Naive thymus-derived CD4-positive, alpha-beta T cell (primary cell): ENCODE measurements around the gene TUBG1. TPM values are rescaled to one million over a fixed set of nuclear protein-coding genes. Genes with fewer than 3 reads are reported as not detected.

ENCODE experiments used
- ATAC-seq: fragments of 150-1000 bp; cut with Tn5 transposase; 2 replicates; pipeline ENCODE4 v1.10.0; 2021; ENCODE audit warnings: mild to moderate bottlenecking, moderate library complexity
- CTCF ChIA-PET: fragments of 350-600 bp; sonication (Branson Sonifier 250); formaldehyde crosslinking; loops from one replicate; lab custom pipeline; 2021; ENCODE audit warnings: antibody characterized with exemption; lab: Charles Lee
- POLR2A ChIA-PET: fragments of 350-600 bp; sonication (Branson Sonifier 250); formaldehyde crosslinking; loops from one replicate; lab custom pipeline; 2021; ENCODE audit warnings: antibody characterized with exemption, inconsistent platforms; lab: Charles Lee
- DNase-seq, 9 donors: peaks; one replicate each; pipeline versions ENCODE4 v3.0.0 to v3.0.0-alpha.2; 2020 to 2022; ENCODE audit warnings: mixed read lengths in 1 of 9
- H3K27ac ChIP-seq: one replicate; pipeline ENCODE4 v1.7.0; 2013; ENCODE audit warnings: mild to moderate bottlenecking, low read depth, low read length, moderate library complexity
- H3K27me3 ChIP-seq, 2 donors: one replicate each; pipeline ENCODE4 v1.7.0; 2013; ENCODE audit warnings: low read length in 2 of 2, mild to moderate bottlenecking in 2 of 2, moderate library complexity in 2 of 2; ENCODE audit not compliant: control insufficient read depth in 2 of 2, insufficient read depth in 2 of 2
- H3K36me3 ChIP-seq, 3 experiments: 1 replicate in 2 of 3; 2 replicates in 1 of 3; pipeline ENCODE4 v1.7.0; 2013; ENCODE audit warnings: low read length in 3 of 3, mild to moderate bottlenecking in 3 of 3, moderate library complexity in 1 of 3; ENCODE audit not compliant: insufficient read depth in 3 of 3, control insufficient read depth in 2 of 3
- H3K4me1 ChIP-seq, 2 donors: one replicate each; pipeline ENCODE4 v1.7.0; 2013; ENCODE audit warnings: low read length in 2 of 2, mild to moderate bottlenecking in 2 of 2, moderate library complexity in 1 of 2; ENCODE audit not compliant: control insufficient read depth in 2 of 2, insufficient read depth in 2 of 2
- H3K4me3 ChIP-seq: 2 replicates; pipeline ENCODE4 v1.7.0; 2013; ENCODE audit warnings: mild to moderate bottlenecking, low read length
- H3K9me3 ChIP-seq, 3 experiments: 1 replicate in 2 of 3; 2 replicates in 1 of 3; pipeline ENCODE4 v1.7.0; 2013; ENCODE audit warnings: low read length in 3 of 3; ENCODE audit not compliant: control insufficient read depth in 2 of 3
- H3K27ac Mint-ChIP-seq, 9 donors: one replicate each; pipeline ENCODE4 v1.8.0; 2020 to 2022; ENCODE audit warnings: mixed read lengths in 9 of 9, mild to moderate bottlenecking in 8 of 9, moderate library complexity in 5 of 9, inconsistent platforms in 2 of 9
- H3K27me3 Mint-ChIP-seq, 5 donors: one replicate each; pipeline ENCODE4 v1.8.0; 2021 to 2022; ENCODE audit warnings: mixed read lengths in 5 of 5, mild to moderate bottlenecking in 1 of 5
- H3K36me3 Mint-ChIP-seq, 5 donors: one replicate each; pipeline ENCODE4 v1.8.0; 2020 to 2022; ENCODE audit warnings: mixed read lengths in 5 of 5, mild to moderate bottlenecking in 3 of 5, inconsistent platforms in 1 of 5
- H3K4me1 Mint-ChIP-seq, 7 donors: one replicate each; pipeline ENCODE4 v1.8.0; 2020 to 2022; ENCODE audit warnings: mixed read lengths in 7 of 7, mild to moderate bottlenecking in 3 of 7, inconsistent platforms in 1 of 7
- H3K4me3 Mint-ChIP-seq, 10 donors: one replicate each; pipeline ENCODE4 v1.8.0; 2020 to 2022; ENCODE audit warnings: mild to moderate bottlenecking in 10 of 10, mixed read lengths in 10 of 10, moderate library complexity in 6 of 10, inconsistent platforms in 2 of 10
- H3K9me3 Mint-ChIP-seq, 11 donors: one replicate each; pipeline ENCODE4 v1.8.0; 2020 to 2022; ENCODE audit warnings: mixed read lengths in 11 of 11, mild to moderate bottlenecking in 4 of 11, inconsistent platforms in 1 of 11, moderate library complexity in 1 of 11
- intact Hi-C, 2 donors: fragments of 100-400 bp; cut with micrococcal nuclease; formaldehyde crosslinking; loops; one replicate each; pipeline ENCODE4 v1.15.1; 2023
- polyA plus RNA-seq, 2 donors: library from polyadenylated mRNA; unstranded; fragments of 300-500 nt; fragmentation: Illumina TruSeq; gene quantifications; one replicate each; pipeline ENCODE4 v1.2.3, GENCODE V29; 2021
- total RNA-seq, 6 experiments: library from RNA in 5 of 6; stranded (reverse) in 5 of 6; gene quantifications; 1 replicate in 5 of 6; 2 replicates in 1 of 6; pipeline ENCODE4 v1.2.3 and lab custom pipeline; 2021 to 2026

Gene TUBG1
- total and polyA plus RNA-seq, 7 experiments from 2014 or later = 4.8 to 54.4 (median 12.5) TPM

DNA sequence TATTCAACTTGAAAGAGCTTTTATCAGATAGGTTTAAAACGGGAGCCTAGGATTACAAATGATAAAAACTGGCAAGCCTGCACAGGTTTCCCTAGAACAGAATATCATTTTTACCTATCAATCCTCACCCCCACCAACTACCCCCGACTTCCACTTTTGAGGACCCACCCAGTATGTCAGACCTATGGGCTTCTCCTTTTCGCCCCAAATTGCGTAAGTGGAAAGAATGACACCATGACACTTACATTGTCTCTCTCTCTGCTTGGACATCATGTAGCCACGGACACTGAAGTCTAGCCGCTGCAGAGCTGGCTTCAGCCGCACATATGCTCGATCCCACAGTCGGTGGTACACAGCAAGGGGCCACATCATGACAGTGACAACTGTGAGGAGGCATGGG is 24.6 kb upstream of the TUBG1 start:
- H3K27ac ChIP-seq = no peak overlapping the region
- CTCF ChIA-PET = interaction anchor here (0.7 kb wide), 1 partner anchor 231 kb away, joined by 3 read pairs; no protein-coding TSS in a partner anchor
- no peaks in the 10 kb centered on the region for H3K27me3 ChIP-seq
- H3K9me3 Mint-ChIP-seq = peaks cover 0 to 1% (median 0%) of the 10 kb centered on the region in 11 donors
- peaks cover 4 to 19% (median 8%) of the 10 kb centered on the region in 7 donors for H3K4me1 Mint-ChIP-seq
- peaks cover 33 to 94% (median 41%) of the 10 kb centered on the region in 3 experiments for H3K36me3 ChIP-seq
- ATAC-seq = peak; percentile 49
- H3K36me3 Mint-ChIP-seq = peaks cover 9 to 52% (median 19%) of the 10 kb centered on the region in 5 donors
- no peak overlapping the region for H3K4me3 ChIP-seq
- POLR2A ChIA-PET = interaction anchor here (2.1 kb wide), 1 partner anchor 24 kb away, joined by 5 read pairs; the partner anchor contains the start of genes RETREG3 and TUBG1
- no peak for DNase-seq
- H3K4me3 Mint-ChIP-seq = no peak overlapping the region
- no peaks in the 10 kb centered on the region for H3K4me1 ChIP-seq
- intact Hi-C loops = no loop called here
- no peak overlapping the region for H3K27ac Mint-ChIP-seq
- H3K27me3 Mint-ChIP-seq = no peaks in the 10 kb centered on the region
- no peaks in the 10 kb centered on the region for H3K9me3 ChIP-seq

DNA sequence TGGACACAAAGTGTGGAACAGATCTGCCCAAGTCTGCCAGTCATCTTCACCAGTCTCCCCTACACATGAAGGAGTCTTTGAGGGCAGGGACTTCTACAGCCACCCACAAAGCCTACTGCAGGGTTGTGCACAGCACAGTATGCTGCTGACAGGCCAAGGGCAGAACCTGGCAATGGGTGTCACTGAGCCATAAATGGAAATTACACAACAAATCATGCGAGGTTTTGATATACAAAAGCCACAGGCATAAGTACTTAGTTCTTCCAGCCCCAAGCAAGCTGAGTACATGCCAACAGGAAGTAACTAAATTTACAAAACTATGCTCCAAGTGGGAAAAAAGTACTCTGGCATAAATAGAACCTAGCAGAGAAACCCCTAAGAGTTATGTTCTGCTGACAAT is 24.1 kb upstream of the TUBG1 start:
- ATAC-seq (no peak), DNase-seq (no peak)
- Histone ChIP-seq H3K27ac (no peak overlapping the region), H3K9me3 (no peaks in the 10 kb centered on the region), H3K4me1 (no peaks in the 10 kb centered on the region), H3K27me3 (no peaks in the 10 kb centered on the region), H3K4me3 (no peak overlapping the region), H3K36me3 (peaks cover 33 to 94% (median 41%) of the 10 kb centered on the region in 3 experiments)
- H3K9me3 Mint-ChIP-seq = peaks cover 0 to 1% (median 0%) of the 10 kb centered on the region in 11 donors
- H3K27me3 Mint-ChIP-seq = no peaks in the 10 kb centered on the region
- peaks cover 9 to 47% (median 21%) of the 10 kb centered on the region in 5 donors for H3K36me3 Mint-ChIP-seq
- ChIA-PET POLR2A (interaction anchor here (2.1 kb wide), 1 partner anchor 24 kb away, joined by 5 read pairs; the partner anchor contains the start of genes RETREG3 and TUBG1), CTCF (no interaction called here)
- H3K27ac Mint-ChIP-seq = no peak overlapping the region
- H3K4me3 Mint-ChIP-seq = no peak overlapping the region
- intact Hi-C loops = no loop called here
- H3K4me1 Mint-ChIP-seq = peaks cover 4 to 15% (median 8%) of the 10 kb centered on the region in 7 donors

DNA sequence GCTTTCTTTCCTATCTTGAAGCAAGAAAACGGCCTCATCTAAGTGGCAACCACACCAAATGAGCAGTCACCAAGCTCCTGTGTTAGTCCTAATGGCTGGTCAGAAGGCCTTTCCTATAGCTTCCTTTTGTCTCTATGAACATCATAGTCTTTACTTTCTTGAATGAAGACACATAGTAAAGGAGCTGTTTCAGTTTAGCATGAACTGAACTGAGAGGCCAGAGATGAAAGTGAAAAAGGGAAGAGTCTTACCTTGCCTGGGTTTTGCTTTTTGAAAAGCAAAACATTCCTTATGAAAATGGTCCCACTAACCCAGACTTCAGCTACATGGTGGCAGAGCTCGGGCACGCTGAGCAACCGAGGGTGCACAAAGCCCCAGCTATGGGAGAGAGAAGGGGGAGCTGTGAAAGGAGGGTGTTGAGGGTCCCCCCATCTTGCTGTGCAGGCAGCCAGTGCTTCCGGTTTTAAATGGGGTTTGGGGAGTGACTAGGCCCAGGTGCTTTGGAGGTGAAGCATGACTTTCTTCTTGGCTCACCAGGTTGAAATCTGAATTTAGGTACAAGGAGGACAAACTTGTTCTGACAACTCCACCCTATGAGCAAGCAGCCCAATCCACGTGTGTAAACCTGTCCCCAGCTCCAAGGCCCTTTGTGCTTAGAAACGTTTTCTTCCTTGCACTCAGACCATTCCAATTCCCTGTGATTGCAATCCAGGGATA is 22.8 kb upstream of the TUBG1 start:
- H3K27me3 ChIP-seq = no peaks in the 10 kb centered on the region
- no peak overlapping the region for H3K4me3 ChIP-seq
- intact Hi-C loops = no loop called here
- ATAC-seq = no peak
- H3K27ac ChIP-seq = no peak overlapping the region
- CTCF ChIA-PET = interaction anchor here (1.7 kb wide), 1 partner anchor 8 kb away, joined by 5 read pairs; no protein-coding TSS in a partner anchor
- H3K4me1 Mint-ChIP-seq = peaks cover 4 to 20% (median 9%) of the 10 kb centered on the region in 7 donors
- POLR2A ChIA-PET = interaction anchor here (1.0 to 2.1 kb wide), 3 partner anchors 9 to 23 kb away, joined by 4 to 6 read pairs (median 5); partner anchors contain the start of genes PSMC3IP, RETREG3 and TUBG1
- H3K4me3 Mint-ChIP-seq = no peak overlapping the region
- no peaks in the 10 kb centered on the region for H3K27me3 Mint-ChIP-seq
- H3K27ac Mint-ChIP-seq = peak overlapping the region in 5 of 9 donors; percentile 36 to 64 (median 50)
- H3K9me3 ChIP-seq = no peaks in the 10 kb centered on the region
- peaks cover 33 to 98% (median 51%) of the 10 kb centered on the region in 3 experiments for H3K36me3 ChIP-seq
- peaks cover 0 to 1% (median 0%) of the 10 kb centered on the region in 11 donors for H3K9me3 Mint-ChIP-seq
- no peaks in the 10 kb centered on the region for H3K4me1 ChIP-seq
- no peak for DNase-seq
- H3K36me3 Mint-ChIP-seq = peaks cover 9 to 46% (median 25%) of the 10 kb centered on the region in 5 donors

DNA sequence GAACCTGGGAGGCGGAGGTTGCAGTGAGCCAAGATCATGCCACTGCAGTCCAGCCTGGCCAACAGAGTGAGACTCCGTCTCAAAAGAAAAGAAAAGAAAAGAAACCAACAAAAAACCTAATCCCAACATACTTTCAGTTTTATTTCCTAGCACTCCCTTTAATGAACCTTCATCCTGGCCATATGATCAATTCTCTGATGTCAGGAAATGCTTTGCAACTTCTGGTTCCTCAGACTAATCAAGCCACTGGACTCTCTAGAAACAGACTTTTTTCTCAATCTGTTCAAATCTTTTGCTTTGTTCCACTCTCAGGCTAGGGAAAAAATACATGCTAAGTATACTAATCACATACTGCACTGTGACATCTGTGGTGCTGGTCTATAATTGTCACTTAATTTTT is 18.6 kb upstream of the TUBG1 start:
- Mint-ChIP-seq H3K27ac (no peak overlapping the region), H3K9me3 (peaks cover 0 to 1% (median 0%) of the 10 kb centered on the region in 11 donors), H3K27me3 (no peaks in the 10 kb centered on the region), H3K4me1 (peaks cover 6 to 29% (median 20%) of the 10 kb centered on the region in 7 donors), H3K36me3 (peaks cover 5 to 37% (median 13%) of the 10 kb centered on the region in 5 donors), H3K4me3 (no peak overlapping the region)
- ATAC-seq (no peak), DNase-seq (no peak)
- H3K4me3 ChIP-seq = no peak overlapping the region
- no peaks in the 10 kb centered on the region for H3K27me3 ChIP-seq
- H3K4me1 ChIP-seq = no peaks in the 10 kb centered on the region
- intact Hi-C loops = no loop called here
- no peak overlapping the region for H3K27ac ChIP-seq
- POLR2A ChIA-PET = interaction anchor here (0.7 to 1.4 kb wide), 2 partner anchors 13 to 22 kb away, joined by 3 to 4 read pairs; no protein-coding TSS in a partner anchor
- CTCF ChIA-PET = interaction anchor here (0.7 kb wide), 1 partner anchor 191 kb away, joined by 3 read pairs; no protein-coding TSS in a partner anchor
- H3K9me3 ChIP-seq = no peaks in the 10 kb centered on the region
- H3K36me3 ChIP-seq = peaks cover 19 to 75% (median 28%) of the 10 kb centered on the region in 3 experiments

DNA sequence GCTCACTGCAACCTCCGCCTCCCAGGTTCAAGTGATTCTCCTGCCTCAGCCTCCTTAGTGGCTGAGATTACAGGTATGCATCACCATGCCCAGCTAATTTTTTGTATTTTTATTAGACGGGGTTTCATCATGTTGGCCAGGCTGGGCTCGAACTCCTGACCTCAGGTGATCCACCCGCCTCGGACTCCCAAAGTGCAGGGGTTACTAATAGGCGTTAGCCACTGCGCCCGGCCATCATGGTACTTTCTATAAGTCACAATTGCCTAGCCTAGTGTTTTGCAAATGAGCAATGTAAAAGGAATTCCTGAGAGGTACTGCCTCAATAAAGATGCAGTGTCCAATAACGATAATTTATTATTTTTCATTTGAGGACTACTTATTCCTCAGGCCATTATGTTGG is 18.1 kb upstream of the TUBG1 start:
- H3K27ac ChIP-seq = no peak overlapping the region
- Mint-ChIP-seq H3K36me3 (peaks cover 5 to 36% (median 16%) of the 10 kb centered on the region in 5 donors), H3K9me3 (peaks cover 0 to 1% (median 0%) of the 10 kb centered on the region in 11 donors), H3K4me1 (peaks cover 5 to 32% (median 22%) of the 10 kb centered on the region in 7 donors), H3K27ac (no peak overlapping the region), H3K27me3 (no peaks in the 10 kb centered on the region), H3K4me3 (no peak overlapping the region)
- no peaks in the 10 kb centered on the region for H3K4me1 ChIP-seq
- no peaks in the 10 kb centered on the region for H3K9me3 ChIP-seq
- ChIA-PET POLR2A (interaction anchor here (0.7 to 1.2 kb wide), 2 partner anchors 13 to 23 kb away, joined by 3 read pairs; no protein-coding TSS in a partner anchor), CTCF (interaction anchor here (0.6 to 1.4 kb wide), 2 partner anchors 13 to 133 kb away, joined by 3 to 4 read pairs; no protein-coding TSS in a partner anchor)
- peaks cover 14 to 71% (median 23%) of the 10 kb centered on the region in 3 experiments for H3K36me3 ChIP-seq
- no peak overlapping the region for H3K4me3 ChIP-seq
- no peaks in the 10 kb centered on the region for H3K27me3 ChIP-seq
- intact Hi-C loops = no loop called here
- DNase-seq (no peak), ATAC-seq (no peak)

DNA sequence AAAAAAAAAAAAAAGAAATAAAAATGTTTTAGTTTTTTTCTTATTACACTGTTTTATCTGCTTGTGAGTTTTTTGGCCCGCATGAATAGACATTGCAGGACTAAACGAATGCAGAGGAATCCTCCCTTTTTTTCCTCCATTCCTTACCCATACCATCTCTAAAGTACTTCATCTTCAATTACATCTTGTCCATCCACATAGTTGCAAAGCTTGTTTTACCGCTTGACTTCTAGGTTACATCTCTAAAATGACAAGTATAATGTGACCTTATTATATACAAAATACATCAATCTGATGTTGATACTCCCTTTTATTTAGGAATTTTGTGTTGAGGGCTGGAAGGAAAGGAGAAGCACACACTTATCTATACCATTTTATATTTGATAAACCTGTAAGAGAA is 13.1 kb upstream of the TUBG1 start:
- peaks cover 0 to 28% (median 8%) of the 10 kb centered on the region in 5 donors for H3K36me3 Mint-ChIP-seq
- Histone ChIP-seq H3K27me3 (no peaks in the 10 kb centered on the region), H3K9me3 (no peaks in the 10 kb centered on the region), H3K4me1 (peaks cover 0 to 7% of the 10 kb centered on the region in 2 donors), H3K4me3 (no peak overlapping the region), H3K36me3 (peaks cover 3 to 30% (median 8%) of the 10 kb centered on the region in 3 experiments), H3K27ac (no peak overlapping the region)
- no peak for DNase-seq
- H3K27me3 Mint-ChIP-seq = no peaks in the 10 kb centered on the region
- intact Hi-C loops = no loop called here
- no peak overlapping the region for H3K4me3 Mint-ChIP-seq
- H3K4me1 Mint-ChIP-seq = peaks cover 16 to 46% (median 37%) of the 10 kb centered on the region in 7 donors
- ATAC-seq = no peak
- CTCF ChIA-PET = interaction anchor here (0.6 to 1.0 kb wide), 2 partner anchors 16 to 143 kb away, joined by 3 to 4 read pairs; no protein-coding TSS in a partner anchor
- peak overlapping the region in 1 of 9 donors; percentile 33 for H3K27ac Mint-ChIP-seq
- no peaks in the 10 kb centered on the region for H3K9me3 Mint-ChIP-seq
- POLR2A ChIA-PET = interaction anchor here (0.6 to 1.4 kb wide), 3 partner anchors 10 to 36 kb away, joined by 3 read pairs; no protein-coding TSS in a partner anchor
